GM18526 (cell line): ENCODE results near the gene SCRT2.

Experiments used
- POLR2A ChIP-seq: IDR thresholded peaks from 3 replicates; pipeline ENCODE4 v1.6.1; 2011; ENCODE audit not compliant: insufficient read length; ENCODE audit errors: extremely low read depth

SCRT2 gene

DNA sequence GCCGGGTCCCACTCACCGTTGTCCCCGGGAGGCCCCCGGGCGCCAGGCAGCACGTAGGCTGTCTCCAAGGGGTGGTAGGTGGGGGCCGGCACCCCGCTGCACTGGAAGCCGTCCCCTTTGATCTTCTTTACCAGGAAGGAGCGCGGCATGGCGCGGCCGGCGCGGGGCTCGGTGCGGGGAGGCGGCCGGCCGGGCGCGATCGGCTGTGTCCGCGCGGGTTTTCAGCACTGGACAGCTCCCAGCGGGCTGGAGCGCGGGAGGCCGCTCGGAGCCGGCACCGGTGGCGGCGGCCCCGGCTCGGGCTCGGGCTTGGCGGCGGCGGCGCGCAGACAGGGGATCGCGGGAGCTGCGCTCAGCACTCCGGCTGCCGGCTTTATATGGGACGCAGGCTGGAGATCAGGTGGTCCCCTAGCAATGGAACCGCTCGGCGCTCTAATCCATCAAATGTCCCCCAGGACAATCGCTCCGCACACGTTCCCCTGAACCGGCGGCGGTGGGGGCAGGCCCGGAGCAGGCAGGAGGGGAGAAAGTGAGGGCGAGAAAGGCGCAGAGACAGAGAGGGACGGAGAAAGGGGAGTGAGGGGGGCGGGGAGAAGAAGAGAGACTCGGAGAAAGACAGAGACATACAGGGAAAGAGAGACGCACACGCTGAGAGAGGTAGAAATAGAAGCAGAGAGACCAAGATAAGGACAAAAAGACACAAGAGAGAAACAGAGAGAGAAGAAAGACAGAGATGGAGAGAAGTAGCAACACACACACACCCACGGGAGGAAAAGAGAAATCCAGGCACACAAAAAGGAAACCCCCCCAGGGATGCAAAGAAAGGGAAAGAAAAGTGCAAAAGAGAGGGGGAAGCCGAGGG is at the start of gene SCRT2:
Gene SCRT2, minus strand, starts transcription at position 350 of the 862 bp plus-strand sequence. Its CDS starts 201 bp downstream, at position 149.
- no peak for TF ChIP-seq POLR2A

DNA sequence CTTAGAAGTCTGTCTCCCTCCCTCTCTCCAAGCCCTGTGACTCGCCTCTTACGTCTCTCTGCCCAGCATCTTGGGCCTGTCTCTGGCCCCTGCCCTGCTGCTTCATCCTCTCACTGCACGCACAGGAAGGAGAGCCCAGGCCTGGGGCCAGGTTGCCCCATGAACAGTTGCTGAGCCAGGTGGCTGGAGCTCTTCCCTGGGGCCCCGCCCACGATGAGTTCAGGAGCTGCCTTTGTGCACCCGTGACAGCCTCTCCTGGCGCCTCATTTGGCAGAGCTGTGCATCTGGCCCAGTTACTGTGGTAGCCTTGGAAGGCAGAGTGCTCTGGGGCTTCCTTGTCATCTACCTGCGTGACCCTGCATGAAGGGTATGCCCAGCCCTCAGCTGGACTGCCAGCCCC is 48.2 kb upstream of the SCRT2 start:
- no peak for TF ChIP-seq POLR2A

DNA sequence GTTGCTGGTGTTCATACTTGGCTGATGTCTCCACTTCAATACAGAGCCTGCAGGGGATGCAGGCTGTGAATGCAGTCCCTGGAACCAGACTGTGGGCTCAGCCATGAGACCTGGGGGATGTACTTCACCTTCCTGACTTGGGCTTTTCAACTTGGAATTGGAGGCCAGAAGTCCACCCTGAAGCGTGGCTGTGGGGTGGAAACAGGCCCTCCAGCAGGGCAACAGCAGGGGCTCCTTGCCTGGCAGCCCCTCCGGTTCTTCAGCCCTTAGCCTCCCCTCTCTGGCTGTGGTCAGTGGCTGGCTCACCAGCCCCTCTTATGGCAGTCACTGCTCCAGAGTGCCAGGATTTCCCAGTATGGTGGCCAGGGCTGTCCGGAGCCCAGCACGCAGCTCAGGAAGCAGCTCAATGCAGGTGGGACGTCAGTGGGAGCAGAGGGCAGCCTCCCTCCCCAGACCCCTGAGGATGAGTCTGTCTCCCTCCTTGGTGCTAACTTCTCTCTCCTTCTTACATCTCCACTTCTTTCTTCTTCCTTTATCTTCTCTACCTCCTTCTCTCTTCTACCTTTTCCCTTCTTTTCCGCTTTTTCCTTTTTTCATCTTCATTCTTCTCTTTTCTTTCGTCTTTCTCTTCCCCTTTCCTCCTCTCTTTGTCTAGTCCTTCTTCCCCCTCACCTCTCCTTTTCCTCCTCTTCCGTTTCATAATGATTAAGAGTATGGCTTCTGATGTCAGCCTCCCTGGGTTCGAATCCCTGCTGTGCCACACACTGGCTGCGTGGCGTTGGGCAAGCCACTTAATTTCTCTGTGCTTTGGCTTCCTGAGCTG is 47.4 kb upstream of the SCRT2 start:
- no peak for TF ChIP-seq POLR2A

DNA sequence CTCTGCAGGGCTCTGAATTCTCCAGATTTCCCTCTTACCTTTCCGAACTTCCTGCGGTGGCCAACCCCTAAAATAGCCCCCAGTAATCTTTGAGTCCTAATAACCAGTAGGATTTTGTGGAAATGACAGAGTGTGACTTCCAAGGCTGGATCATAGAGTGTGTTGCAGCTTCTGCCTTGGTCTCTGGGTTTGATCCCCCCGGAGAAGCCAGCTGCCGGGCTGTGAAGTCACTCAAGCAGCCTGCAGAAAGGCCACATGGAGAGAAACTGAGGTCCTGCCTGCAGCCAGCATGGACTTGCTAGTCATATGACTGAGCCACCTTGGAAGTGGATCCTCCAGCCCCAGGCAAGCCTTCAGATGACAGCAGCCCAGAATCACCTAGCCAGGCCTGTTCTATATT is 46.3 kb upstream of the SCRT2 start:
- TF ChIP-seq POLR2A = no peak

DNA sequence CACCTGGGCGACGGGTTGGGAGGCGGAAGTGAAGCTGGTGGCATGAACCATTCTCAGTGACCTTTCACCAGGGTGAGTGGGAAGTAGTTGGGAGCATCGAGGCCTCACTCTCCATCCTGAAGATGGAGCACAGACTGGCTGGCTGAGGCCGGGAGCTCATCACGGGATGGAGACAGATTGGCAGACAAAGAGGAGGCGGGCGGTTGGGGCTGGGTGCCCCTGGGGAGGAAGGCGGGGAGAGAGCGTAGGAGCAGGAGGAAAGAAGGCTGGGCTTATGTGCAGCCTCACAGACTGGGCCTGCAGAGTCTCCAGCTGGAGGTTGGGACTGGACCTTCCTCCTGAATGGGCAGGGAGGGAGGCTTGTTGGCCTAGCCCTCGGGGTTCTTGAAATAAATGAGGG is 44.2 kb upstream of the SCRT2 start:
- TF ChIP-seq POLR2A = no peak

DNA sequence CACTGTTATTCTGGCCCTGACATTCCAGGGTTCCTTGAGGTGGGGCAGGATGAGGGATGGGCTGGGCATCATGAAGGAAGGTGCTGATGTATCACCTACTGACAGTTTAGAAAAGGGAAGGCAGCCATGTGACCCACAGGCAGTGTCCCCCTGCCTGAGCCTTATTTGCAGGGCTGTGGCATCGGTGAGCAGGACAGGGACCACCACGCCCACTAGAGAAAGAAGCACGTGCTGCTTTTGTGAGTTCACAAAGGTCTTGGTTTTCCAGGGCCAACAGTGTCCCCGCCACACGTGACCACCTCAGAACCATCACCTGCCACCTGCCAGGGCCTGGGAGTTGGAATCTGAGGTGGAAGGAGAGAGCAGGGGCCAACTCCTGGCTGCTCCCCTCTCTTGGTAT is 43.5 kb upstream of the SCRT2 start:
- no peak for TF ChIP-seq POLR2A

DNA sequence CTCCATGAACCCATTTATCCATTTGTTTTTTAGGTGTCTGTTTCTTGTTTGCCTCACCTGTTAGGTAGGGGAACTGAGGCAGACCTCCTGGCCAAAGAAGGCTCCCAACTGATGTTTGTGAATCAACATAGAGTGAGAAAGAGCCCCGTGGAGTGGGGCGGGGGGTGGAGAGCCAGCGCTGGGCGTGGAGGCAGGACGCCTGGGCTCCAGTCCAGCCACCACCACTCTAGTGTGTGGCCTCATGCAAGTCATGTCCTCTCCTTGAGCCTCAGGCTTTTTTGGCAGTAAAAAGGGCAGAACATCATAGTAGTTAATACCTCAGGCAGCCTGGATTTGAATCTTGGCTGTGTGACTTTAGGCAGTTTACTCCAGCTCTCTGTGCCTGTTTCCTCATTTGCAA is 42.2 kb upstream of the SCRT2 start:
- TF ChIP-seq POLR2A = no peak

DNA sequence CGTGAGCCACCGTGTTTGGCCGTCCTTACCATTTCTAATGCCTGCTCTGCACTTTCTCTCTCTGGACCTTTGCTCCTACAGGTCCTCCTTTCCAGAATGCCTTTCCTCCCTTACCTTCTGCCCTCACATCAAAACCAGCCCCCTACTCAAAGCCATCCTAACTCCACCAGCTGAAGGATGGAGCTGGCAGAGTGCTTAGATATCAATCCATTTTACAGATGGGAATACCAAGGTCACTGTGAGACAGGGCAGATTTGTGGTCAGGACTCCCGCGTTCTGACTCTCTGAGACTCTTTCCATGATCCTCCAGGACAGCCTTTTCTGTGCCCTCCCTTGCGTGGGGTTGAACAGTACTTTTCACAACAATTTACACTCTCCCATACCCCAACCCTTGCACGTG is 41.7 kb upstream of the SCRT2 start:
- no peak for TF ChIP-seq POLR2A

DNA sequence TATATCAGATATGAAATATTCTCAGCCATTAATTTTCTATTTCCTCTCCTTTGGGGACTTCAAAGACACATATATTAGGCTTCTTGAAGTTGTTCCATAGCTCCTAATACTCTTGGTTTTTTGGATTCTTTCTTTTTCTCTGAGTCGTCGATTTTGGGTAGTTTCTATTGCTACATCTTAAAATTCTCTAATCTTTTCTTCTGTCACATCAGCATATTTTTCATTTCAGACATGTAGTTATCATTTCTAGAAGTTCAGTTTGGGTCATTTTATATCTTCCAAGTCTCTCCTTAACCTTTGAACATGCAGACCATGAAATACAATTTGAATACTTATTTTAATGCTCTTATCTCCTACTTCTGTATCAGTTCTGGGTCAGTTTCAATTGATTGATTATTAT is 38.9 kb upstream of the SCRT2 start:
- TF ChIP-seq POLR2A = no peak

DNA sequence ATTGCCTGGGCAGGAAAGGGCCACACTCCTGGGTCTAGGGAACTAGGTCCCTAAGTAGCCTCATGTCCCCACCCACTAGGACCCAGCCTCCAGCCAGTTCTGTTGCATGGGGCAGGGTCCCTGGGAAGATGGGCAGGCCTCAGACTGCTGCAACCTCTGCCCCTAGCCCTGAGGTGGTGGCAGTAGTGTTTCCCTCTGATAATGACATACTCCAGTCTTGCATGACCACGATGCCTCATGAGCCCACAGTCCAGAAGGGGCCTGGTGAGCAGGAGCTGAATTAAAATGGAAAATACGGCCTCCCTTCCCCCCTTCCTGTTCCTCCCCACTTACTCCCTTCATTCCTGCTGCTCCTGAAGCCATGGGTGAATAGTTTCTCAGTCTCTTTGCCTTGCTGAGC is 36.0 kb upstream of the SCRT2 start:
- TF ChIP-seq POLR2A = no peak

DNA sequence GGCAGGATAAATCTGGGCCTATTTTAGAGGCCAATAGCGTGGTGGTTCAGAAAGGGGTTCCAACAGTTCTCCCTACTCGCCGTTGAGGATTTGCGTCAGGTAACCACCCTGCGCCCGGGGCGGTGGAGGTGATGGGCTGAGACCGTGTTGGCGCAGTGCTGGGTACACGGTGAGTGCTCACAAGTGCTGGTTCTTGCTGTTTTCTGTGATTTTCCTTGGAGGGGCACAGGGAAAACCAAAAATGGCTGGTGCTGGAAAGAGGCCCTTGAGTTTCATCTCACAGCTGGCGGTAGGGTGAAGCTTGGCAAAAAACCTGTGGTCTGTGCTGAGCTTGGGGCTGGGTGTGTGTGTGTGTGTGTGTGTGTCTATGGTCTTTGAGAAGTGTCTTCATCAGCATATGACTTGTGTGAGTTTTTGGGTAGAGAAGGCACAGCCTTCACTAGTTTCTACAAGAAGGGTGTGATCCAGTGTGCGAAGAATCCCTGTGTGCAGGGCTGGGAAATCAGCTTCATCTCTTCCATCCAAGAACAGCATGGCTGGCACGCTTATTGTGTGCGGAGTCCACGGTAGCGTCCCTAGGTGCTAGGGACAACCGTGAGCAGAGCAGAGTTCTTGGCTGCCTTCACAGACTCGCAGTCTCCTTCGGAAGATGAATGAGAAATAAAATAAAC is 35.3 kb upstream of the SCRT2 start:
- no peak for TF ChIP-seq POLR2A

DNA sequence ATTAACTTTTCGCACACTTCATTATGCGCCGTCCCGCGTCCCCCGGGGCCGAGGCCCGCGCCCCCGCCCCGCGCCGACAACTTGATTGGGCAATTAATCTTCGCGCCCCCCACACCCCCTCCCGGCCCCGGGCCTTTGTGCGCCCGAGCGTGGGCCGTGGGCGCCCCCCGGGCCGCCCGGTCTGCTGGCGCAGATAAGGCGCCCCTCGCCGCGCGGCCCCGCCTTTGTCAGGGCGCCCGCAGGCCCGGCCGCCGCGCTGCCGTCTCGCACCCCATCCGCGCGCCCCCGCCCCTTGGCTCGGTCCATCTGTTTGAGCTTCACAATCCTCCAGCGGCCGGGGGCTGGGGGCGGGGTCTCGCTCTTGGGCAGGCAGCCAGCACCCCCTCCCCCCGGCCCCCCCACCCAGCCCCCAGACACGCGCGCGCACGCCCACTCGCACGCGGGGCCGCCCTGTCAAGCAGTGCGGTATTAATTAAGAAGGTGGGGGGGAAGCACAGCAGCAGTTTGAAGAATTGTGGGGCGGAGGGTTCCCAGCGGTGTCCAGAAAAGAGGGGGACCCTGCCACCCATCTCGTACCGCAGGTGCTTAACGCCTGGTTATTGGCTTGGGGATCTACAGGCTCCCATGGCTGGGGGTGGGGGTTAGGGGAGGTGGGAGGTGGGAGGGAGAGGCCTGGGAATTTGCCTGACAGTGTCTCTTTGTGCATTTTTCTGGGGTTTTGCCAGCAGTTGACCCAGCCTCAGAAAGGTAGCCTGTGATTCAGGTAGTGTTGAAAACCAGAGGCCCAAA is 34.6 kb upstream of the SCRT2 start:
- no peak for TF ChIP-seq POLR2A

DNA sequence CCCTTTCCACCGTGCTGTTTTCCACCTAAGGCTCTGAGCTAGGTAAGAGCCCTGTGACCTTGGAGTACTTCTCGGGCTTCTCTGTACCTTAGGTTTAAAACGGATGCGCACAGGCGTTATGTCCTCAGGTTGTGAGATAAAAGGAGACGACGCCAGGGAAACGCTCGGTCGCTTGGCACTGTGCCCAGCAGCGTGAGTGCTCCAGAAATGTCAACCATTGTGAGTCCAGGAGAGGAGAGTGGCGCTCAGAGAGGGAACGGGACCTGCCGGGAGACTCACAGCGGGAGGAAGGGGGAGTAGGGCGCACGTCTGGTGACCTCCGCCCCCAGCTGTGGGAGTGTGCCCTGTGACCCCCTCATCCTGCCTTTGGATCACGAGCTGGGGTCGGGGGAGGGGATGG is 33.8 kb upstream of the SCRT2 start:
- TF ChIP-seq POLR2A = no peak

DNA sequence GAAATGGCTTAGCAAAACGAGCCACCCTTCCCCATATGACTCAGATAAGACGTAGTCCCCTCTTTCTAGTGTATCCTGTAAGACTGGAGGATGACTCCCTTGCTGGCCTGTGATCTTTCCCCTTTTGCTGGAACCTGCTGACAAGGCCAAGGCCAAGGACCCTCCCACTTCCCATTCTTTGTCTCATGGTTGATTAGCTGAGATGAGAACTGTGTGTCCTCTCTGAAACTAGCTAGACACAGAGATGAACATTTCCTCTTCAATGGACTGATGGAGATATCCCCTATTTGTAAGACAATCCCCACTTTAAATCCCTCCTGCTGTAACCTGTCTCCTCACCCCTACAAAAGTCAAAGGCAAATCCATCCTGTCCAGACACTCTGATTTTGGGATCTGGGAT is 33.4 kb upstream of the SCRT2 start:
- TF ChIP-seq POLR2A = no peak
